Epithelial cell of proximal tubule (primary cell): Measurements from ENCODE around the gene IGF1R. TPM values are rescaled to one million over a fixed set of nuclear protein-coding genes. Genes with fewer than 3 reads are reported as not detected.

Source experiments
- DNase-seq: peaks from one replicate; pipeline ENCODE4 v3.0.0-alpha.2; 2011; ENCODE audit warnings: low read depth
- H3K4me3 ChIP-seq: 2 replicates; pipeline ENCODE4 v1.5.1; 2011; ENCODE audit warnings: low read depth, mild to moderate bottlenecking, low read length
- total RNA-seq: library from RNA; depleted of rRNA; stranded (reverse); fragments of >200 nt; gene quantifications from 2 replicates; pipeline ENCODE4 v1.2.3, GENCODE V29; 2015
- TF ChIP-seq, protein P1 (sequence below): conservative IDR thresholded peaks from 2 replicates; pipeline ENCODE4 v1.5.1; 2012; ENCODE audit warnings: low read depth, mild to moderate bottlenecking, low read length

IGF1R gene
- total RNA-seq, 1 donor from 2014 or later = 14.5 TPM

- TF ChIP-seq, protein P1, sequence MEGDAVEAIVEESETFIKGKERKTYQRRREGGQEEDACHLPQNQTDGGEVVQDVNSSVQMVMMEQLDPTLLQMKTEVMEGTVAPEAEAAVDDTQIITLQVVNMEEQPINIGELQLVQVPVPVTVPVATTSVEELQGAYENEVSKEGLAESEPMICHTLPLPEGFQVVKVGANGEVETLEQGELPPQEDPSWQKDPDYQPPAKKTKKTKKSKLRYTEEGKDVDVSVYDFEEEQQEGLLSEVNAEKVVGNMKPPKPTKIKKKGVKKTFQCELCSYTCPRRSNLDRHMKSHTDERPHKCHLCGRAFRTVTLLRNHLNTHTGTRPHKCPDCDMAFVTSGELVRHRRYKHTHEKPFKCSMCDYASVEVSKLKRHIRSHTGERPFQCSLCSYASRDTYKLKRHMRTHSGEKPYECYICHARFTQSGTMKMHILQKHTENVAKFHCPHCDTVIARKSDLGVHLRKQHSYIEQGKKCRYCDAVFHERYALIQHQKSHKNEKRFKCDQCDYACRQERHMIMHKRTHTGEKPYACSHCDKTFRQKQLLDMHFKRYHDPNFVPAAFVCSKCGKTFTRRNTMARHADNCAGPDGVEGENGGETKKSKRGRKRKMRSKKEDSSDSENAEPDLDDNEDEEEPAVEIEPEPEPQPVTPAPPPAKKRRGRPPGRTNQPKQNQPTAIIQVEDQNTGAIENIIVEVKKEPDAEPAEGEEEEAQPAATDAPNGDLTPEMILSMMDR = no peak
- no peak for DNase-seq
- H3K4me3 ChIP-seq = no peak overlapping the region
Observed at GRCh38 chr15:98905963-98906711, 257.8 kb downstream of the IGF1R start.

- TF ChIP-seq, protein P1 = no peak
- no peak overlapping the region for H3K4me3 ChIP-seq
- no peak for DNase-seq
Observed at GRCh38 chr15:98906712-98907083, 258.4 kb downstream of the IGF1R start.

GRCh38 chr15:98907927-98908471 is 259.7 kb downstream of the IGF1R start:
- TF ChIP-seq, protein P1 = no peak
- DNase-seq = peak; percentile 66
- no peak overlapping the region for H3K4me3 ChIP-seq

GRCh38 chr15:98909968-98910885 is 261.9 kb downstream of the IGF1R start:
- no peak for DNase-seq
- H3K4me3 ChIP-seq = no peak overlapping the region
- TF ChIP-seq, protein P1 = no peak

DNA sequence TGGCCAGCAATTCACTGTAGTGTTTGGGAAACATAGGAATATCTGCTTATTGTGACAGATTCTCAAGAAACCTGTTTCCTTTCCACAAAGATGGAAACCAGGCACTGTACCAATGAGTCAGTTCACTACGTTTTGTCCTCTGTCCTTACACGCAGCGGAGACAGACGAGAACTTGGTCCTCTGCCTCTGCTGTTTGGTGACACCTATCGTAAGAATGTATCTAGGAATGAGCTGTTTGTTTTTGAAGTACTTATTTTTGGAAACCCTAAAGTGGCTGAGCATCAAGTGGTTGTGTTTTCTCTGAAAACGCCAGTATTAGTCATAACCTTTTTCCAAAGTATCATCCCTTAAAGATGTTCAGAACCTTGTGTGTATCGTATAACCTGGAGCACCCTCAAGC is 266.3 kb downstream of the IGF1R start:
- no peak overlapping the region for H3K4me3 ChIP-seq
- TF ChIP-seq, protein P1 = no peak
- no peak for DNase-seq

GRCh38 chr15:98916826-98917225 is 268.5 kb downstream of the IGF1R start:
- TF ChIP-seq, protein P1 = no peak
- no peak overlapping the region for H3K4me3 ChIP-seq
- no peak for DNase-seq
